ENCODE results near the gene PKD1.
A peak's percentile ranks its signal among the peaks of the same experiment; 100 is the strongest.

The PKD1 gene

GRCh38 chr16:2070576-2071453, 64.9 kb downstream of the PKD1 start:
- no peak for DNase-seq
- intact Hi-C loops (cut with DNase I): no loop called here

- intact Hi-C loops (cut with DNase I): no loop called here
Observed at GRCh38 chr16:2066139-2066538, 69.6 kb downstream of the PKD1 start.

DNA sequence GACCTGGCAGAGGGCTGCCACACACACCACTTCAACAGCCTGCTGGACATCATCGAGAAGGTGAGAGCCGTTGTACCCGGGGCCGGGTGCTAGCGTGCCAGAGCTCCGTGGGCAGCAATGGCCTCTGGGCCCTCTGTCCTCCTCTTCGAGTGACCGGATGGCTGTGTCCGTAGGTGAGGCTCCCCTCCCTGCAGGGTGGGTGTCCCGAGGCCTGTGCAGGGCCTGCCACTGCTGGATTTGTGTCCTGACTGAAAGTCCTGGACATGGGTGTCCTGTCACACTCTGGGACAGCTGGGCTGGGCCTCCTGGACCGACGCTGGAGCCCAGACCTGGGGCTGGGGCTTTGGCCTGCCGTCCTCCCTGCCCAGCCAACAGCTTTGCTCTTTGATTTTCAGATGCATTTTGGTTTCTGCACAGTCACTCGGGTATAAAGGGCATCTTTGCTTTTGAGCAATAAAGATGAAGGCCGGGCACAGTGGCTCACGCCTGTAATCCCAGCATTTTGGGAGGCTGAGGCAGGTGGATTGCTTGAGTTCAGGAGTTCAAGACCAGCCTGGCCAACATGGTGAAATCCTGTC, 71.2 kb downstream of the PKD1 start:
- intact Hi-C loops (cut with DNase I): no loop called here

More at GRCh38 chr16:2066139-2066538, 69.6 kb downstream of the PKD1 start:
- DNase-seq: no peak

GRCh38 chr16:2063861-2064260, 71.8 kb downstream of the PKD1 start:
- intact Hi-C loops (cut with DNase I): no loop called here
- DNase-seq: no peak

More for the DNA sequence above, 71.2 kb downstream of the PKD1 start:
- DNase-seq: no peak

DNA sequence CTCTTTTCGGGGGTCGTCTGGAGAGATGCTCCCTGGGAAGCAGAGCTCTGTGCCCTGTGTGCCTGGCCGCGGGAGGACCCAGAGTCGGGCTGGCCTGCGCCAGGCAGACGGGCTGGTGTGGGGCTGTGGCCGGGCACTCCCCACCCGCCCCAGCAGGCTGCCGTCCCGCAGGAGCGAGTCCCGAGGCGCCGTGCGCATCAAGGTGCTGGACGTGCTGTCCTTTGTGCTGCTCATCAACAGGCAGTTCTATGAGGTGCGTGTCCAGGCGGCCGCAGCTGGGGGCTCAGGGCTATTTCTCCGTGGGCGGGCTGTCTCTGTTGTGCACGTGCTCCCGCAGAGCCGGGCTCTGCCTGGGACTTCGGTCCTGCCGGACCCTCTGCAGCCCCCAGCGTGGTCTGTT, 72.9 kb downstream of the PKD1 start:
- intact Hi-C loops (cut with DNase I): no loop called here

DNA sequence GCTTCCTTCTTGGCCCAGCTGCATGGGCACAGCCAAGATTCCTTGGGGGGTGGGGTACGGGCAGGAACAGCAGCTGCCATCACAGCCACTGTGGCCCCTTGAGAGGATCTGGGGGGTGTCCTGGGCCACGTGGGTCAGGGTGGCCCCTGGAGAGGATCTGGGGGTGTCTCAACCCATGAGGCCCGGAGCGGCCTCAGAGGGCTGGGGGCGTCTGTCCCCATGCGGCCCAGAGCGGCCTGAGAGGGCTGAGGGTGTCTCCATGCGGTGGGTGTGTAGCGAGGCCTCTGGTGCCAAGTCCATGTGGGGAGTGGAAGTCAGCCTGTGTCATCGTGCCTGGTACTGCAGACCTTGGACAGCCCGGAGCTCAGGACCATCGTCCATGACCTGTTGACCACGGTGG, 74.2 kb downstream of the PKD1 start:
- intact Hi-C loops (cut with DNase I): no loop called here
- DNase-seq: no peak

More for the DNA sequence above, 72.9 kb downstream of the PKD1 start:
- no peak for DNase-seq

- DNase-seq: no peak
- intact Hi-C loops (cut with DNase I): no loop called here
Observed at GRCh38 chr16:2061023-2061422, 74.7 kb downstream of the PKD1 start.

DNA sequence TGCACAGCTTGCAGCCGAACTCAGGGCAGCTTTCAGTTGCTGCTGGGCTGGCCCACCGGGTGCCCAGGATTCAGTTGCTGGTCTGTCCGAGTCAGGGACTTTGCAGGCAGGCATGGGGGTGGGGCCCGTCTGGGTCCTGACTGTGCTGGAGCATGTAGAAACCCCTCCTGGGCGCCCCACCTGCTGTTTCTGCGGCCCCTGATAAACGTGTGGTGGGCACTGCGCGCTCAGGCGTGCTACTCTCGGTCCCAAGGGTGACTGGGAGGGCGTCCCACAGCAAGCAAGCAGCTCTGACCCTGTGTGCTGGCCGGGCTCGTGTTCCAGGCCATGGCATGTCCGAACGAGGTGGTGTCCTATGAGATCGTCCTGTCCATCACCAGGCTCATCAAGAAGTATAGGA, 75.4 kb downstream of the PKD1 start:
- intact Hi-C loops (cut with DNase I): no loop called here
- no peak for DNase-seq

DNA sequence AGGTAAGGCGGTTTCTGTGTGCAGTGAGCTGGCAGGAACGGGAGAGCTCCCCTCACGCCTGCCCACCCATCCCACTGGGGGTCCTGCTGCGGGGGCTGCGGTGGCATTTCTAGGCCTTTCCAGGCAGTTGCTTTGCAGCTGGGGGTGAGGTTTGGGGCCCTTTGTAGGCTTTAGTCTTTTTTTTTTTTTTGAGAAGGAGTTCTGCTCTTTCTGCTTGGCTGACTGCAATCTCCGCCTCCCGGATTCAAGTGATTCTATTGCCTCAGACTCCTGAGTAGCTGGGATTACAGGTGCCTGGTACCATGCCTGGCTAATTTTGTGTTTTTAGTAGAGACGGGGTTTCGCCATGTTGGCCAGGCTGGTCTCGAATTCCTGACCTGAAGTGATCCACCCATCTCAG, 76.8 kb downstream of the PKD1 start:
- intact Hi-C loops (cut with DNase I): no loop called here
- DNase-seq: no peak

DNA sequence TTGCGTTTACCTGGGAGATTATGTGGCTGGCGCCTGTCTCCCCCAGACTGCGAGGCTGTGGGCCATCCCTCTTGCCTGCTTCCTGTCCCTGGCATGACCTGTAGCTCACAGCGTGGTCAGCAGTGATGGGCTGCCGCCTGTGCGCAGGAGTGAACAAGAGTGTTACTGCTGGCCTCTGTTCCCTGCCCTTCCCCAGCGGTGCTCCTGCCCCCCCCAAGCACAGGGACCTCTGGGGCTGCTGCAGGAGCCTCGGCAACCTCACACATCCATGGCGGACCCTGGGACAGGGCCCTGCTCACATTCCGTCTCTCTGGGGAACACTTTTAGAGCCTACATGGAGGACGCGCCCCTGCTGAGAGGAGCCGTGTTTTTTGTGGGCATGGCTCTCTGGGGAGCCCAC, 77.3 kb downstream of the PKD1 start:
- intact Hi-C loops (cut with DNase I): no loop called here
- DNase-seq: no peak

DNA sequence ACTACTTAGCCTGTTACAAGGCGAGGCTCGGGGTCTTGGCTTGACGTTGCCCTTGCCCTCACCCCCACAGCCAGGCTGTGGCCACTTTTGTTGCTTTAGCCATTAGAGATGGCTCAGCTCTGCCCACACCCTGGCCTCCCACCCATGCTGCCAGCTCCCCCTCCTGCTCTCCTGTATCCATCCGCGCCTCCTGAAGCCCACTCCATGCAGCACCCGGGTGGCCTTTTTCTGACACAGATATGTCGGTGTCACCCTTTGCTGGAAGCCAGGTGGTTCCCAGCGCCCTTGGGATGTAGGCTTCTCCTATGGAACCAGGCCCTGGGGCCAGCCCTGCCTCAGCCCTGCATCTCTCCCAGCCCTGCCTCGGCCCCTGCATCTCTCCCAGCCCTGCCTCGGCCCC, 78.3 kb downstream of the PKD1 start:
- DNase-seq: no peak
- intact Hi-C loops (cut with DNase I): no loop called here

- DNase-seq: peak in 32 of 42 donors; percentile 15 to 79 (median 48)
- intact Hi-C loops (cut with DNase I): no loop called here
Observed at GRCh38 chr16:2056681-2057407, 78.9 kb downstream of the PKD1 start.

- intact Hi-C loops (cut with DNase I): no loop called here
- peak in 29 of 42 donors; percentile 21 to 82 (median 43) for DNase-seq
Observed at GRCh38 chr16:2056077-2056476, 79.6 kb downstream of the PKD1 start.

DNA sequence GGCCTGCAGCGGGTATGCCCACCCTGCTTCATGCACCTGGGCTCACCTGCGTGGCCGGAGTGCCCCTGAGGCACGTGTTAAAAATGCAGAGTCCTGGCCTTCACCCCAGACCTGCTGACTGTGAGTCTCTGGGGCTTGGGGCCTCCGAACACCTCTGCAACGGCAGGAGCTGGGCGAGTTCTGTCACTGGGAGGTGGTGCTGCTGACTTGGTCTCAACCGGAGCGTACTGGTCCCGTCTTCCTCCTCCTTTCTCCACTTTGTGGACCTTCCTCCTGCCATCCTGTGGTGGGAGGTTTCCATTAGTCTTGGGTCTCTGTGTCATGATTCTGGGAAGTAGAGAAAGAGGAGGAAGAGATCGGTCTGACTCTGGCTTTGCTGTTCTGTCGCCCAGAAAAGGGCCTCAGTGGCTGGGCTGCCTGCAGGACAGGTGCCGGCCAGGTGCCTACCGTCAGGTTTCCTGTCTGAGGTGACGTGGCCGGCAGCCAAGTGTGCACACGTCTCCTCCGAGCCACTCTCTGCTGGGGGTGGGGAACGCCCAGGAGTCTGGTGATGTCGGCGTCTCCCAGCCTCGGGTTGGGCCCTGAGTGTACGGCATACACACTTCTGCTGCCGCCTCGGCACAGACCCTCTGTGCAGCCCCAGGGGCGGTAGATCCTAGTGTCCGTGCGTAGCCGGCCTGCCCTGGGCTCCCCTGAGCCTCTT, 81.0 kb downstream of the PKD1 start:
- intact Hi-C loops (cut with DNase I): no loop called here
- no peak for DNase-seq

GRCh38 chr16:2053897-2054296, 81.8 kb downstream of the PKD1 start:
- intact Hi-C loops (cut with DNase I): no loop called here
- DNase-seq: no peak

DNA sequence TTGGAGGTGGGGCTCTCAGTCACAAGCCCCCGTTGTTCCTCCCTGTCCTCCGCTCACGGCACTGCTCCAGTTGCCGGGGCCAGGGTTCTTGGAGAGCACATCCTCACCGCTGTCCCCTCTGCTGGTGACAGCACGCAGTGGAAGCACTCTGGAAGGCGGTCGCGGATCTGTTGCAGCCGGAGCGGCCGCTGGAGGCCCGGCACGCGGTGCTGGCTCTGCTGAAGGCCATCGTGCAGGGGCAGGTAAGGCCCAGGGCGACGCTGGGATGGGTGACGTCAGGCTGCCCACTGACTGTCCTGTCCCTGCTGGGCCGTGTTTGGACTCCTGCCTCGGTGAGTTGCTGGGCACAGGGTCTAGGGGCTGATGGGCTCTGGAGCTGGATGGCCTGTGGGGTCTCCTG, 82.5 kb downstream of the PKD1 start:
- intact Hi-C loops (cut with DNase I): no loop called here
- no peak for DNase-seq

- DNase-seq: peak in 2 of 42 donors; percentile 19 to 36
- intact Hi-C loops (cut with DNase I): no loop called here
Observed at GRCh38 chr16:2048116-2048543, 87.6 kb downstream of the PKD1 start.

DNA sequence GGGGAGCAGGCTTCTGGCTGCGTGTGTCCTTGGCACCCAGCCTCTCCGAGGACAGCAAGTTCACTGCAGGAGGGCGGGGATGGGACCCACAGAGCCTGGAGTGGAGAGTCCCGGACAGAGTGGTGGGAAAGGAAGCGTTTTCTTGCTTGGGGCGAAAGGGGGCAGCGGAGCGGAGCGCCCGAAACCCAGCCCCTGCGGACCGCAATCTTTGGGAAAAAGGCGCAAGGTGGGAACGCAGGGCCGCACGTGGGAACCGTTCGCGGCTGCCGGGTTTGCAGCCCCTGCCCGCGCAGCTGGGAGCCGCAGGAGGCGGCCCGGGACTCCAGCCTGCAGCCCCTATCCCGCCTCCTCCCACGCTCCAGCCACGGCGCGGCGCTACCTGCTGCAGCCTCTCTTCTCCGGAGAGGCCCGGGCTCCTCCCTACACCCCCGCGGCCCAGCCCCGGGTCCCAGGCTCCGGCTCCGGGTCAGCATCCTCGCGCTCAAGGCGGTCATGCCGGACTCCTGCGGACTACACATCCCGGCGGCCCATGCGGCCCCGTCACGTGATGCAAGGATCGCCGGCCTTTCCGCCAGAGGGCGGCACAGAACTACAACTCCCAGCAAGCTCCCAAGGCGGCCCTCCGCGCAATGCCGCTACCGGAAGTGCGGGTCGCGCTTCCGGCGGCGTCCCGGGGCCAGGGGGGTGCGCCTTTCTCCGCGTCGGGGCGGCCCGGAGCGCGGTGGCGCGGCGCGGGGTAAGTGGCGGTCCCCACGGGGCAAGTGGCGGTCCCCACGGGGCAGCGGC, 88.2 kb downstream of the PKD1 start, which contains the start of the genes NTHL1 and TSC2:
NTHL1 (minus strand) TSS at position 505 of the 786 bp plus-strand sequence; CDS start at position 494, 11 bp downstream.
TSC2 (plus strand) TSS at position 656 of the 786 bp plus-strand sequence. CDS start 631 bp downstream, outside the sequence.
- intact Hi-C loops (cut with DNase I): no loop called here
- DNase-seq: peak; percentile 94 to 100 (median 99)

Data from head of caudate nucleus (tissue), 42 donors.